ENCODE data around the gene MARK4.
"Not testable (repeated sequence)": the region's sequence is repeated elsewhere in the genome, so short reads cannot be mapped to it uniquely, and the experiment has no call there.

DNA sequence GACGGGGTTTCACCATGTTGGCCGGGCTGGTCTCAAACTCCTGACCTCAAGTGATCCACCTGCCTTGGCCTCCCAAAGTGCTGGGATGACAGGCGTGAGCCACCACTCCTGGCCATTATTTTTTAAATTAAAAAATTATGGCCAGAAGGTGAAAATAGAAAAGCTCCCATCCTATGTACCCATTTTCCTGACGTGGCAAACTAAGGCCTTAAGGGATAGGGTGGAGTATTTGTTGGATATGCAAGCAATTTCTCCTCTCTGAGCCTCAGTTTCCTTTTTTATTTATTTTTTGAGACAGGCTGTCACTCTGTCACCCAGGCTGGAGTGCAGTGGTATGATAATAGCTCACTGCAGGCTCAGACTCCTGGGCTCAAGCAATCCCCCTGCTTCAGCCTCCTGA is 83.8 kb downstream of the MARK4 start:
- TF ChIP-seq, protein P1, sequence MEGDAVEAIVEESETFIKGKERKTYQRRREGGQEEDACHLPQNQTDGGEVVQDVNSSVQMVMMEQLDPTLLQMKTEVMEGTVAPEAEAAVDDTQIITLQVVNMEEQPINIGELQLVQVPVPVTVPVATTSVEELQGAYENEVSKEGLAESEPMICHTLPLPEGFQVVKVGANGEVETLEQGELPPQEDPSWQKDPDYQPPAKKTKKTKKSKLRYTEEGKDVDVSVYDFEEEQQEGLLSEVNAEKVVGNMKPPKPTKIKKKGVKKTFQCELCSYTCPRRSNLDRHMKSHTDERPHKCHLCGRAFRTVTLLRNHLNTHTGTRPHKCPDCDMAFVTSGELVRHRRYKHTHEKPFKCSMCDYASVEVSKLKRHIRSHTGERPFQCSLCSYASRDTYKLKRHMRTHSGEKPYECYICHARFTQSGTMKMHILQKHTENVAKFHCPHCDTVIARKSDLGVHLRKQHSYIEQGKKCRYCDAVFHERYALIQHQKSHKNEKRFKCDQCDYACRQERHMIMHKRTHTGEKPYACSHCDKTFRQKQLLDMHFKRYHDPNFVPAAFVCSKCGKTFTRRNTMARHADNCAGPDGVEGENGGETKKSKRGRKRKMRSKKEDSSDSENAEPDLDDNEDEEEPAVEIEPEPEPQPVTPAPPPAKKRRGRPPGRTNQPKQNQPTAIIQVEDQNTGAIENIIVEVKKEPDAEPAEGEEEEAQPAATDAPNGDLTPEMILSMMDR (IDR thresholded peaks at IDR 0.05), result not testable (repeated sequence)
- not testable (repeated sequence) for TF ChIP-seq POLR2A, EP300 (IDR thresholded peaks at IDR 0.05)

All from gastroesophageal sphincter (tissue), 3 donors.